ENCODE results near the gene RGL2. TPM values are rescaled to one million over a fixed set of nuclear protein-coding genes. Genes with fewer than 3 reads are reported as not detected.
"Not testable (repeated sequence)": the region's sequence is repeated elsewhere in the genome, so short reads cannot be mapped to it uniquely, and the experiment has no call there.

The RGL2 gene
- 10 to 100 TPM; 33.2 to 48.9 (median 37.9) TPM for total RNA-seq
- 10 to 100 TPM in 2 of 3 donors, 1 to 10 TPM in 1; 5.8 to 40.2 (median 18.0) TPM for polyA plus RNA-seq

DNA sequence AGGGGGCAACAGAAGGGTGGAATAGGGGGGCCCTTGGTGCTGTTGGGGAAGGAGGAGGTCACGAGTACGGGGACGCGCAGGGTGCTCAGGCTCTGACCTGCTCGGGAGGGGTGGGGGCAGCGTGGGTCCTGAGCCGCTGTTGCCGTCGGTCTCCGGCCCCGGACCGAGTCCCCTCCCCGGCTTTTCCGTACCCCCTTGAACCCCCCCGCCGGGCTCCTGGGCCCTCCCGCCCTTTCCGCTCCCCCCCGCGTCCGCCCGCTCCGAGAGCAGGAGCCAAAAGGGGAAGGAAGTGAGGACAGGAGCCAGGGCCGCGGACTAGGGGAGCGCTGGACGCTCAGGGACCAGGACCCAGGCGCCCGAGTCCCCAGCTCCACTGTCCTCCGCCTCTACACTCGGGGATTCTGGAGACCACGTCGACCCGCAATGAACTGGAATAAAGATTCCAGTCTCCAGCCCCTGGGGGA lies at the start of gene RGL2:
RGL2 (minus strand) TSS at position 170 of the 464 bp plus-strand sequence. CDS start 332 bp downstream, outside the sequence.
- 0 to 1% methylated on average over 34 of the region's 34 CpGs for WGBS, 2 donors

DNA sequence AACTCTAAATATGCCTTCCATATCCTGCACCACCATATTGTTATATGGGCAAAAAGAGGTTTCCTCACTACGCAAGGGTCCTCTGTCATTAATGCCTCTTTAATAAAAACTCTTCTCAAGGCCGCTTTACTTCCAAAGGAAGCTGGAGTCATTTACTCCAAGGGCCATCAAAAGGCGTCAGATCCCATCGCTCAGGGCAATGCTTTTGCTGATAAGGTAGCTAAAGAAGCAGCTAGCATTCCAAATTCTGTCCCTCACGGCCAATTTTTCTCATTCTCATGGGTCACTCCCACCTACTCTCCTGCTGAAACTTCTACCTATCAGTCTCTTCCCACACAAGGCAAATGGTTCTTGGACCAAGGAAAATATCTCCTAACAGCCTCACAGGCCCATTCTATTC lies 49.1 kb upstream of the RGL2 start:
- TF ChIP-seq EP300 (IDR thresholded peaks at IDR 0.05) (no peak), POLR2A (IDR thresholded peaks at IDR 0.05) (no peak), POLR2AphosphoS5 (IDR thresholded peaks at IDR 0.05) (no peak)
- TF ChIP-seq, protein P1, sequence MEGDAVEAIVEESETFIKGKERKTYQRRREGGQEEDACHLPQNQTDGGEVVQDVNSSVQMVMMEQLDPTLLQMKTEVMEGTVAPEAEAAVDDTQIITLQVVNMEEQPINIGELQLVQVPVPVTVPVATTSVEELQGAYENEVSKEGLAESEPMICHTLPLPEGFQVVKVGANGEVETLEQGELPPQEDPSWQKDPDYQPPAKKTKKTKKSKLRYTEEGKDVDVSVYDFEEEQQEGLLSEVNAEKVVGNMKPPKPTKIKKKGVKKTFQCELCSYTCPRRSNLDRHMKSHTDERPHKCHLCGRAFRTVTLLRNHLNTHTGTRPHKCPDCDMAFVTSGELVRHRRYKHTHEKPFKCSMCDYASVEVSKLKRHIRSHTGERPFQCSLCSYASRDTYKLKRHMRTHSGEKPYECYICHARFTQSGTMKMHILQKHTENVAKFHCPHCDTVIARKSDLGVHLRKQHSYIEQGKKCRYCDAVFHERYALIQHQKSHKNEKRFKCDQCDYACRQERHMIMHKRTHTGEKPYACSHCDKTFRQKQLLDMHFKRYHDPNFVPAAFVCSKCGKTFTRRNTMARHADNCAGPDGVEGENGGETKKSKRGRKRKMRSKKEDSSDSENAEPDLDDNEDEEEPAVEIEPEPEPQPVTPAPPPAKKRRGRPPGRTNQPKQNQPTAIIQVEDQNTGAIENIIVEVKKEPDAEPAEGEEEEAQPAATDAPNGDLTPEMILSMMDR (IDR thresholded peaks at IDR 0.05), result no peak
- H3K27me3 ChIP-seq, result no peaks in the 10 kb centered on the region
- no peak for DNase-seq
- WGBS, 2 donors, result 95 to 96% methylated on average over 5 of the region's 5 CpGs
- H3K36me3 ChIP-seq, result no peaks in the 10 kb centered on the region
- no peaks in the 10 kb centered on the region for H3K9me3 ChIP-seq
- no peak overlapping the region for H3K4me3 ChIP-seq
- H3K4me1 ChIP-seq, result peaks cover 0 to 11% (median 7%) of the 10 kb centered on the region in 4 donors
- no peak overlapping the region for H3K27ac ChIP-seq
- intact Hi-C loops (cut with DNase I), result no loop called here

More for the DNA sequence above, at the start of gene RGL2:
- Histone ChIP-seq H3K36me3 (peaks cover 10 to 58% (median 30%) of the 10 kb centered on the region in 4 donors), H3K27ac (peak within 1 kb of the TSS; percentile 95 to 98 (median 97)), H3K9me3 (no peaks in the 10 kb centered on the region), H3K27me3 (no peaks in the 10 kb centered on the region), H3K4me3 (peak within 1 kb of the TSS; percentile 62 to 93 (median 84)), H3K4me1 (peaks cover 0 to 37% (median 24%) of the 10 kb centered on the region in 4 donors)
- peak; percentile 94 for DNase-seq
- TF ChIP-seq EP300 (IDR thresholded peaks at IDR 0.05) (no peak), POLR2AphosphoS5 (IDR thresholded peaks at IDR 0.05) (peak in 1 of 4 donors; percentile 6)
- intact Hi-C loops (cut with DNase I), result loop anchor here (1.0 to 5.0 kb wide), 3 partner anchors 15 to 128 kb away; partner anchors contain the start of genes B3GALT4 and TAPBP

GRCh38 chr6:33346972-33347371 lies 48.2 kb upstream of the RGL2 start:
- H3K27me3 ChIP-seq; H3K27ac ChIP-seq; H3K4me3 ChIP-seq; intact Hi-C loops (cut with DNase I); H3K9me3 ChIP-seq; DNase-seq; H3K36me3 ChIP-seq: not testable (repeated sequence)
- WGBS, 2 donors, result 84 to 85% methylated on average over 5 of the region's 5 CpGs
- peaks cover 0 to 11% (median 7%) of the 10 kb centered on the region in 4 donors for H3K4me1 ChIP-seq

GRCh38 chr6:33344701-33345697 lies 46.3 kb upstream of the RGL2 start:
- intact Hi-C loops (cut with DNase I), result no loop called here
- TF ChIP-seq, protein P1 (IDR thresholded peaks at IDR 0.05), result peak; percentile 19 to 68 (median 50)
- TF ChIP-seq POLR2AphosphoS5 (IDR thresholded peaks at IDR 0.05) (no peak), EP300 (IDR thresholded peaks at IDR 0.05) (no peak), POLR2A (IDR thresholded peaks at IDR 0.05) (no peak)
- no peaks in the 10 kb centered on the region for H3K9me3 ChIP-seq
- H3K36me3 ChIP-seq, result no peaks in the 10 kb centered on the region
- H3K27ac ChIP-seq, result peak overlapping the region; percentile 11 to 31 (median 16)
- H3K4me1 ChIP-seq, result peaks cover 0 to 11% (median 7%) of the 10 kb centered on the region in 4 donors
- WGBS, 2 donors, result 7 to 9% methylated on average over 22 of the region's 22 CpGs
- H3K4me3 ChIP-seq, result no peak overlapping the region
- DNase-seq, result peak; percentile 86
- H3K27me3 ChIP-seq, result no peaks in the 10 kb centered on the region

GRCh38 chr6:33343953-33344611 lies 45.3 kb upstream of the RGL2 start:
- 45 to 87% methylated on average over 6 of the region's 6 CpGs for WGBS, 2 donors
- intact Hi-C loops (cut with DNase I), result no loop called here
- Histone ChIP-seq H3K36me3 (no peaks in the 10 kb centered on the region), H3K27ac (no peak overlapping the region), H3K4me3 (no peak overlapping the region), H3K4me1 (peaks cover 0 to 11% (median 7%) of the 10 kb centered on the region in 4 donors), H3K27me3 (no peaks in the 10 kb centered on the region), H3K9me3 (no peaks in the 10 kb centered on the region)
- DNase-seq, result no peak
- TF ChIP-seq POLR2AphosphoS5 (IDR thresholded peaks at IDR 0.05) (no peak), EP300 (IDR thresholded peaks at IDR 0.05) (no peak), POLR2A (IDR thresholded peaks at IDR 0.05) (no peak)
- TF ChIP-seq, protein P1 (IDR thresholded peaks at IDR 0.05), result no peak

GRCh38 chr6:33343606-33343952 lies 44.8 kb upstream of the RGL2 start:
- H3K4me1 ChIP-seq, result peaks cover 0 to 11% (median 7%) of the 10 kb centered on the region in 4 donors
- H3K27ac ChIP-seq; intact Hi-C loops (cut with DNase I); DNase-seq; H3K4me3 ChIP-seq; H3K36me3 ChIP-seq; H3K9me3 ChIP-seq; H3K27me3 ChIP-seq: not testable (repeated sequence)
- 72 to 92% methylated on average over 7 of the region's 7 CpGs for WGBS, 2 donors
